Fibroblast of the aortic adventitia (primary cell): ENCODE data around the gene TMEM30A. TPM values are rescaled to one million over a fixed set of nuclear protein-coding genes. Genes with fewer than 3 reads are reported as not detected.

ENCODE experiments used
- DNase-seq: peaks from one replicate; pipeline ENCODE4 v3.0.0-alpha.2; 2010; ENCODE audit warnings: low read depth
- H3K4me3 ChIP-seq: 2 replicates; pipeline ENCODE4 v1.5.1; 2011; ENCODE audit warnings: low read depth, mild to moderate bottlenecking, control low read depth, low read length, moderate library complexity
- total RNA-seq: library from RNA; depleted of rRNA; stranded (reverse); fragments of >200 nt; gene quantifications from 2 replicates; pipeline ENCODE4 v1.2.3, GENCODE V29; 2012; ENCODE audit warnings: low replicate concordance
- TF ChIP-seq, protein P1 (sequence below): IDR thresholded peaks from 2 replicates; pipeline ENCODE4 v1.5.1; 2011; ENCODE audit warnings: mild to moderate bottlenecking, low read length, control low read depth, inconsistent platforms; ENCODE audit not compliant: insufficient read depth

TMEM30A gene
- total RNA-seq, 1 donor, result 136 TPM

- peak; percentile 87 for DNase-seq
- TF ChIP-seq, protein P1, sequence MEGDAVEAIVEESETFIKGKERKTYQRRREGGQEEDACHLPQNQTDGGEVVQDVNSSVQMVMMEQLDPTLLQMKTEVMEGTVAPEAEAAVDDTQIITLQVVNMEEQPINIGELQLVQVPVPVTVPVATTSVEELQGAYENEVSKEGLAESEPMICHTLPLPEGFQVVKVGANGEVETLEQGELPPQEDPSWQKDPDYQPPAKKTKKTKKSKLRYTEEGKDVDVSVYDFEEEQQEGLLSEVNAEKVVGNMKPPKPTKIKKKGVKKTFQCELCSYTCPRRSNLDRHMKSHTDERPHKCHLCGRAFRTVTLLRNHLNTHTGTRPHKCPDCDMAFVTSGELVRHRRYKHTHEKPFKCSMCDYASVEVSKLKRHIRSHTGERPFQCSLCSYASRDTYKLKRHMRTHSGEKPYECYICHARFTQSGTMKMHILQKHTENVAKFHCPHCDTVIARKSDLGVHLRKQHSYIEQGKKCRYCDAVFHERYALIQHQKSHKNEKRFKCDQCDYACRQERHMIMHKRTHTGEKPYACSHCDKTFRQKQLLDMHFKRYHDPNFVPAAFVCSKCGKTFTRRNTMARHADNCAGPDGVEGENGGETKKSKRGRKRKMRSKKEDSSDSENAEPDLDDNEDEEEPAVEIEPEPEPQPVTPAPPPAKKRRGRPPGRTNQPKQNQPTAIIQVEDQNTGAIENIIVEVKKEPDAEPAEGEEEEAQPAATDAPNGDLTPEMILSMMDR, result peak; percentile 86
- no peak overlapping the region for H3K4me3 ChIP-seq
Measured at GRCh38 chr6:75208298-75209183, 76.1 kb downstream of the TMEM30A start.

DNA sequence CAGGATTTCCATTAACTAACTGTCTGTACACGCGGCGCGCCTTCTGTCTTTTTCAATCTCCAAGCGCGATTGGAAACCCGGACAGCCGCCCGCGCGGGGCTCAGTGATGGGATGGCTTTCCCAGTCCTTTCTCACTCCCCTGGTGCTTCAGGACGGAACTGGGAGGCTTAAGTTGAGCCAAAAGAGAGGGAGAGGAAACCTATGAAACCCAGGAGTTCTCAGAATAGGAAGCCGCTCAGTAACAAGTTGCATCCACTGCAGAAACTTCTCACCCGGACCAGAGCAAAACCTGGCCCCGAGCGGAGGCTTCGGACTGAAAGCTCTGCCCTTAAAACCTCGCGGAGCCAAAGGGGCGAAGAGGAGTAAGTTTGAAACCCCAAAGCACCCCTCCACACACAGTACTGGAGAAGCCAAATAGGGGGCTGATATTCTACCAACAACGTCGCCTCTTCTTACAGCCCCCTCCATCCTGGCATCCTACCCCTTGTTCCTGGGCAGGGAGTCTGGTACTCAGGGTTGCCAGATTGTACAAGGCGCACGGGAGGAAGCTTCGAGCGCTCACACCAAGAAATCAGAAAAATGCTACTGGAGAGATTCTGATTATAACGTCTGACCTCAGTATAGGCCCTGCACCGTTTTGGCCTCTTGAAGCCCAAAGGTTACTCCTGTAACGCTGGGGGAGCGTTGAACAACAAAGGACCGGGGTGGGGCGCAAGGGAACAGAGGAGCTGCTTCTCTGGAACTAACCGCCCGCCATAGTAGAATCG is 77.8 kb downstream of the TMEM30A start:
- peak overlapping the region; percentile 87 for H3K4me3 ChIP-seq
- TF ChIP-seq, protein P1, result peak; percentile 30
- DNase-seq, result no peak

DNA sequence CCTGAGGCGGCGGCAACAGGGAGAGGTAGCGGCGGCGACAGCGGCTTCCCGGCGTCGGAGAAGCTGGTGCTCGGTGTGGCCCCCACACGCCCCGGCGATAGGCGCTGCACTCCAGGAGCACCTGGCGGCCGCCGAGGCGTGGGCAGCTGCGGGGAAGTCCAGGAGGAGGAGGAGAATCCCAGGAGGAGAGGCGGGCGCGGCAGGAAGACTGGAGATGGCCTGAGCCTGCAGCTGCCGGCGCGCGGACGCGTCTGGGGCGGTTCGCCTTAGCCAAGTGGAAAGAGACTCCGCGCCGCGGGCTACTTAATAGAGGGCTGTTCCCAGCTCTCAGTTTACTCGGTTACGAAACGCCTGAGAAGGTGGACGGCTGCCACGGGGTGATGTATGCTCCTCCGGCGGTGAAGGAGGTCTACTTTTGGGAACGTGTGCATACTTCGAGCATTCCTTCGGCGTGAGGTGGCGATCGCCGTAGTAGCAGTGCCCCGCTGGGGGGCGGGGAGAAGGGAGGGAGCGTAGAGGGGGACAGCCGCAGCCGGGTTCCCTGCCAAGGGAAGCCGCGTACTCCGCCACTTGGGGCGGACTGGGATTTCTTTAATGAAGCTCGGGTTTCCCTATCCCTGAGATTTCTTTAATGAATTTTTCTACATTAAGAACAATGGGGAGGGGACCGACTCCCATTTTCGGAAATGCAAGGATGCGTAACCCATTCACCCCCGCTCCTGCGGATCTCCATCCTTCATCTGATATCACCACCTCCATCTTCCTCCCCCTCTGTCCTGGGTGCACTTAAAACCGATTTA is 78.6 kb downstream of the TMEM30A start, which contains the start of gene COL12A1:
COL12A1 (minus strand) TSS at position 278 of the 800 bp plus-strand sequence. CDS start 3,261 bp downstream, outside the sequence.
- TF ChIP-seq, protein P1, result peak; percentile 32
- peak; percentile 99 for DNase-seq
- peak within 1 kb of the TSS; percentile 87 for H3K4me3 ChIP-seq

- DNase-seq, result peak; percentile 85
- H3K4me3 ChIP-seq, result peak overlapping the region; percentile 87
- TF ChIP-seq, protein P1, result no peak
Measured at GRCh38 chr6:75204959-75205775, 79.4 kb downstream of the TMEM30A start.

DNA sequence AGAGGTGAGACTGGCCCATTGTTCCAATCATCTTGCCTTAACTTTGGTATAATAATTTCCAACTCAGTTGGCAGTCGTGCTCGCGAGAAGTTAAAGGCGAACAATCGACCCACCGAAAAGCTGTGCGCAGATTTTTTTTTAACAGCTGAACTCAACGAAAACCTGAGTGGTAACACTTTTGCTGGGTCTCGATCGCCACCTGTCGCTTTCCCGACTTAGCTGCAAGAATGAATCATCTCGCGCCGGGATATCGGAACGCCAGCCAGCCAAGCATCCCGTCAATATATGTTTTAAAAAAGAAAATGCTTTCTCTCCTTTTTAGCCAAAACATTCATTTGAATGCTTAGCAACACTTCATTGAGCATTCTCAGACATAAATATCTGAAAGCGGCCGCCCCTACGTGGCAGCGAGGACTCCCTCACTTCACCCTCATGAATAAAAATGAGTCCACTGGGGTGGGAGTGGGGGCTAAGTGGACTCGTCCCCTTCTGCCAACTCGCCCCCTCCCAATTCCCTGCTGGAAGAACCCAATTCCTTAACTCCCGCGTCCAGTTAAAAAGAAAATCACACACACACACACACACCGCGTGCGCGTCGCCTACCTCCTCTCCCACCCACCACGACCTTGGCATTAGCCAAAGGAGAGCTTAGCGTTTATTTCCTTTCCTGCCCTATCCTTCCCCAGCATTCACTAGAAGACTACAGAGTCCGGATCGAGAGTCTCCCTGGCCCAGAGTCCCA is 80.2 kb downstream of the TMEM30A start:
- peak overlapping the region; percentile 87 for H3K4me3 ChIP-seq
- TF ChIP-seq, protein P1, result peak; percentile 83
- DNase-seq, result peak; percentile 97
